Hindlimb muscle (tissue), 1 donor: Measurements from ENCODE around the gene HES7. TPM values are rescaled to one million over a fixed set of nuclear protein-coding genes. Genes with fewer than 3 reads are reported as not detected.

ENCODE experiments used
- DNase-seq: peaks from one replicate; pipeline ENCODE4 v3.0.0-alpha.2; 2013
- polyA plus RNA-seq: library from polyadenylated mRNA; unstranded; fragments of 120-200 nt; gene quantifications from one replicate; pipeline ENCODE4 v1.2.1, GENCODE V29; 2013; ENCODE audit not compliant: insufficient read length

Gene HES7
- polyA plus RNA-seq, 1 donor = 0.21 TPM

DNA sequence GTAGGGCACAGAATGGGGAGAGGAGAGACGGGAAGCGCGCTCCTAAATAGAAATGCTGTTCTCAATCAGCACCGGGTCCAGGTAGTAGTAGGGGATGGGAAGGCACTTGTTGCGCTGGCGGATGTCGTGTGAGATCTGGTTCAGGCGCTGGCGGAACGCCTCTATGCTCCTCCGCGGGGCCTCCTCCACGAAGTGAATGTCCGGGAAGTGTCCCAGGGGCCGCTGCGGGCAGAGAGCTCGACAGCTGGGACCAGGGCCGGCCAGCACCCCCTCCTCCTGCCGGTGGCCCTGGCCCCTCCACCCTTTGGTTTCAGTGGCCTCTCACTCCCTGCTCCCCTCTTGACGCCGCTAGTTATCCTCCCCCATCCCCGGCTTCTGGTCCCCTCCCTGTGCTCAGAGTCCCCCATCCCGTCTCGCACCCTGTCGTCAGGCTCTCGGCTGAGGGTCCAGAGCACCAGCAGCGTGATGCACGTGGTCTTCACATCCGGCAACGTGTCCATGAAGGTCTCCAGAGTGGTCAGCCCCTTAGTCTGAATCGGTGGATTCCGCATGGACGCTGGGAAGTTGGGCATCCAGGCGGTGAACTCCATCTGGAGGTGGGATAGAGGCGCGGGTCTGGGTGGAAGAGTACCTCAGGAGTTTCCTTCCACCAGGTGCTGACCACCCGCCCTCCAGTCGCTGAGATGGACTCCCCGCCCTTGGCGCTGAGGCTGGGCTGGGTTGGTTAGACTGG, 51.0 kb downstream of the HES7 start:
- no peak for DNase-seq

DNA sequence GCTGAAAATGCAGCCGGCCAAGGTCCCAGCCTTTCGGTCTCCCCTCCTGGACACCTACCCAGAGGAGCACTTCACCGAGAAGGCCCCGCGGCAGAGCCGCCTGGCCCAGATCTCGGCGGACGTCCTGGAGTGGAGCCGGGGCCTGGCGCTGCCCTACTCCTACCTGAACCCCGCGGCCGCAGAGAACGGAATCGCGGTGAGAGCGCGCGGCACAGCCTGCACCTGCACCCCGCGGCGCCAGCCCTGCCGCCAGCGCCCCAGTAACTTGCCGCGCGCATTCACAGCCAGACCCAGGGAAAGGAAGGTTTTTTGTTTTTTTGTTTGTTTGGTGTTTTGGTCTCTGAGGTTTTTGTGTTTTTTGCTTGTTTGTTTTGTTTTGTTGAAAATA, 51.6 kb downstream of the HES7 start:
- no peak for DNase-seq

DNA sequence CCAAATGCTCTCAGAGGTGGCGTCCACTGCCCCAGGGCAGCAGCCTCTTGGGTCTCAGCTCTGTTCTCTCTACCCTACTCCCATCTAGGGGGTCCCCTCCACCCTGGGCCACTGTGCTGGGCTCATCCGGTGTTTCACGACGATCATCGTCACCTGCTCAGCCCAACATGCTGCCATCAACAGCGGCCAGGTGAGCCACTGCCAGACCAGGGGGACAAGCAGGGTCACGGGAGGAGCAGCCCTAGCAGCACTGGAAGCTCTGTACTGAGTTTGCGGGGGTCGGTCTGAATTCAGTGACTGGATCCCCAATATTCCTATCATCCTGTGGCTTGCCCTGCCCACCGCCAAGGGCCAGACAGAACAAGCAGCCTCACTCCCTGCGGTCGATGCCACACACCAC, 52.4 kb downstream of the HES7 start:
- no peak for DNase-seq

Other genes starting within 250 kb of the HES7 start
- gene CHD3, start 235.3 kb downstream of the HES7 start, polyA plus RNA-seq = 60.9 TPM
- 3.5 TPM for gene RNF227, start 207.8 kb downstream of the HES7 start, polyA plus RNA-seq
- 4.7 TPM for gene KCNAB3, start 194.2 kb downstream of the HES7 start, polyA plus RNA-seq
- gene TRAPPC1, start 192.2 kb downstream of the HES7 start, polyA plus RNA-seq = 99.5 TPM
- 31.0 TPM for gene CNTROB, start 191.9 kb downstream of the HES7 start, polyA plus RNA-seq
- gene GUCY2D, start 121.5 kb downstream of the HES7 start, polyA plus RNA-seq = 0.15 TPM
- 2.2 TPM for gene ALOX15B, start 85.0 kb downstream of the HES7 start, polyA plus RNA-seq
- not detected for gene ALOX12B, start 36.4 kb downstream of the HES7 start, polyA plus RNA-seq
- not detected for gene ALOXE3, start 5.6 kb downstream of the HES7 start, polyA plus RNA-seq
- 72.6 TPM for gene PER1, start 28.3 kb upstream of the HES7 start, polyA plus RNA-seq
- gene VAMP2, start 38.8 kb upstream of the HES7 start, polyA plus RNA-seq = 68.4 TPM
- 5.5 TPM for gene TMEM107, start 52.3 kb upstream of the HES7 start, polyA plus RNA-seq
- gene BORCS6, start 66.1 kb upstream of the HES7 start, polyA plus RNA-seq = 5.5 TPM
- gene AURKB, start 86.5 kb upstream of the HES7 start, polyA plus RNA-seq = 14.9 TPM
- 19.5 TPM for gene CTC1, start 124.0 kb upstream of the HES7 start, polyA plus RNA-seq
- gene PFAS, start 125.2 kb upstream of the HES7 start, polyA plus RNA-seq = 34.9 TPM
- gene RANGRF, start 164.6 kb upstream of the HES7 start, polyA plus RNA-seq = 21.0 TPM
- gene SLC25A35, start 171.3 kb upstream of the HES7 start, polyA plus RNA-seq = 1.5 TPM
- gene ARHGEF15, start 186.1 kb upstream of the HES7 start, polyA plus RNA-seq = 14.8 TPM
- gene ODF4, start 215.7 kb upstream of the HES7 start, polyA plus RNA-seq = not detected